GM12891 (cell line): ENCODE data around the gene DOC2A.
"Not testable (repeated sequence)": the region's sequence is repeated elsewhere in the genome, so short reads cannot be mapped to it uniquely, and the experiment has no call there.

Experiments used
- PAX5 ChIP-seq: IDR thresholded peaks from 2 replicates; pipeline ENCODE4 v1.6.1; 2011; ENCODE audit warnings: low read length, moderate library complexity, mild to moderate bottlenecking; ENCODE audit not compliant: insufficient read depth, severe bottlenecking
- POLR2A ChIP-seq: IDR thresholded peaks from 2 replicates; pipeline ENCODE4 v1.6.1; 2011; ENCODE audit warnings: low read depth, low read length, control low read depth
- POLR2AphosphoS5 ChIP-seq: IDR thresholded peaks from 2 replicates; pipeline ENCODE4 v1.6.1; 2011; ENCODE audit warnings: low read depth, low read length, control low read depth

- not testable (repeated sequence) for TF ChIP-seq POLR2A, POLR2AphosphoS5, PAX5
Observed at GRCh38 chr16:30015450-30015849, 4.6 kb upstream of the DOC2A start.
